ENCODE measurements around the gene QRSL1. TPM values are rescaled to one million over a fixed set of nuclear protein-coding genes. Genes with fewer than 3 reads are reported as not detected.
"Not testable (repeated sequence)": the region's sequence is repeated elsewhere in the genome, so short reads cannot be mapped to it uniquely, and the experiment has no call there.

Gene QRSL1
- total and polyA plus RNA-seq, 2 of the 4 experiments (the other 2 are of a cell fraction): 6.1 to 10.9 TPM

- H4K91ac ChIP-seq (ENCODE audit: insufficient read depth, low read depth, low read length); H2BK120ac ChIP-seq (ENCODE audit: low read depth, low read length); H4K8ac ChIP-seq (ENCODE audit: low read depth in 2 of 2, low read length in 2 of 2); DNase-seq; H3K4ac ChIP-seq (ENCODE audit: low read depth, low read length); H4K20me1 ChIP-seq (ENCODE audit: insufficient read depth, low read length); in situ Hi-C loops (cut with MboI; ENCODE audit: low sequenced_read_pairs); intact Hi-C loops (cut with micrococcal nuclease); H3K56ac ChIP-seq (ENCODE audit: extremely low read depth, insufficient read depth, low read length); H2BK20ac ChIP-seq (ENCODE audit: low read depth, low read length); H3K23ac ChIP-seq (ENCODE audit: low read depth, low read length); ATAC-seq (ENCODE audit: low read depth); H2BK5ac ChIP-seq (ENCODE audit: low read depth, low read length, poor library complexity, severe bottlenecking); H3K9me3 ChIP-seq (ENCODE audit: control insufficient read depth, insufficient read depth, low read length); H3K4me1 ChIP-seq (ENCODE audit: control insufficient read depth, insufficient read depth, low read length); H3K14ac ChIP-seq (replicated peaks; ENCODE audit: low read depth, low read length); H2BK15ac ChIP-seq (ENCODE audit: low read depth, low read length); BruUV-seq (replicated peaks); H3K36me3 ChIP-seq (ENCODE audit: control insufficient read depth, insufficient read depth, low read length); H3K79me1 ChIP-seq (ENCODE audit: low read depth in 1 of 2, low read length in 2 of 2); CTCF ChIA-PET; dilution Hi-C loops (cut with HindIII; ENCODE audit: low sequenced_read_pairs, unreplicated experiment); H2AK9ac ChIP-seq (replicated peaks; ENCODE audit: low read depth, low read length, poor library complexity); H3K4me2 ChIP-seq (ENCODE audit: low read depth, low read length); H3K4me3 ChIP-seq (ENCODE audit: insufficient read depth, low read depth, low read length); H3K27me3 ChIP-seq (ENCODE audit: control insufficient read depth, insufficient read depth, low read length); H2AK5ac ChIP-seq (ENCODE audit: low read depth, low read length); H2AFZ ChIP-seq (replicated peaks; ENCODE audit: low read length, poor library complexity); H3K9ac ChIP-seq (ENCODE audit: low read depth, low read length); H3K18ac ChIP-seq (ENCODE audit: low read depth, low read length); H3K27ac ChIP-seq (ENCODE audit: insufficient read depth, low read length); POLR2A ChIA-PET (ENCODE audit: unreplicated experiment); H4K5ac ChIP-seq (ENCODE audit: low read depth, low read length): not testable (repeated sequence)
- H3K9me1 ChIP-seq (ENCODE audit: insufficient read depth, low read length): peaks cover 12% of the 10 kb centered on the region; the same call in 1 of the 2 replicates
- WGBS, 2 experiments (ENCODE audit: extremely low coverage in 2 of 2, insufficient read length in 1 of 2): no CpG with 5 or more reads among the region's 5 CpGs
Observed at GRCh38 chr6:106588937-106589336, 40.4 kb upstream of the QRSL1 start.

Data from IMR-90 (cell line).